Parathyroid adenoma (tissue), 2 donors: ENCODE data around the gene LTBP4.

Experiments used
- H2AFZ ChIP-seq: fragments of 300-600 bp; sonication (generic); one replicate; pipeline ENCODE4 v1.7.0; 2017; ENCODE audit warnings: antibody characterized with exemption, mild to moderate bottlenecking
- H3K27ac ChIP-seq: fragments of 300-600 bp; sonication (generic); one replicate; pipeline ENCODE4 v1.7.0; 2017
- H3K27me3 ChIP-seq: fragments of 300-600 bp; sonication (generic); one replicate; pipeline ENCODE4 v1.7.0; 2017; ENCODE audit warnings: low read length; ENCODE audit not compliant: control insufficient read depth, insufficient read depth
- H3K36me3 ChIP-seq: fragments of 300-600 bp; sonication (generic); one replicate; pipeline ENCODE4 v1.7.0; 2017; ENCODE audit warnings: low read length; ENCODE audit not compliant: control insufficient read depth, insufficient read depth
- H3K4me1 ChIP-seq: fragments of 300-600 bp; sonication (generic); one replicate; pipeline ENCODE4 v1.7.0; 2017; ENCODE audit warnings: control low read depth
- H3K4me2 ChIP-seq: fragments of 300-600 bp; sonication (generic); one replicate; pipeline ENCODE4 v1.7.0; 2017; ENCODE audit warnings: low read length
- H3K4me3 ChIP-seq: fragments of 300-600 bp; sonication (generic); one replicate; pipeline ENCODE4 v1.7.0; 2017; ENCODE audit warnings: low read depth, low read length
- H3K79me2 ChIP-seq: fragments of 300-600 bp; sonication (generic); one replicate; pipeline ENCODE4 v1.7.0; 2017; ENCODE audit warnings: control low read depth
- H3K9ac ChIP-seq: fragments of 300-600 bp; sonication (generic); one replicate; pipeline ENCODE4 v1.7.0; 2017; ENCODE audit warnings: mild to moderate bottlenecking
- H3K9me3 ChIP-seq: fragments of 300-600 bp; sonication (generic); one replicate; pipeline ENCODE4 v1.7.0; 2017; ENCODE audit warnings: low read length; ENCODE audit not compliant: control insufficient read depth
- TF ChIP-seq, protein P1 (sequence below): fragments of 300-600 bp; sonication (generic); IDR thresholded peaks from one replicate; pipeline ENCODE4 v1.7.0; 2017; ENCODE audit warnings: antibody characterized with exemption, mild to moderate bottlenecking
- donor health status: primary hyperparathyroidism.

Gene LTBP4

DNA sequence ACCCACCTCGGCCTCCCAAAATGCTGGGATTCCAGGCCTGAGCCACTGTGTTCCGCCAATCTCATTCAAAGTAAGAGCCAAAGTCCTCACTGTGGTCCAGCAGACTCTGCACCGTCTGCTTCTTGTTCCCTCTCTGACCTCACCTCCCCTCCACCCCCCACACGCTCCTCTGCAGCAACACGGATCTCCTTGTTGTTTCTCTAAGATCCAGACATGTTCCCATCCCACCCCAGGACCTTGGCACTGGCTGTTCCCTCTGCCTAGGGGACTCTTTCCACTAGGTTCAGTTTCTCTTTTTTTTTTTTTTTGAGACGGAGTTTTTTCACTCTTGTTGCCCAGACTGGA, 38.4 kb downstream of the LTBP4 start:
- Histone ChIP-seq H3K9ac (no peak overlapping the region), H2AFZ (no peak overlapping the region), H3K4me1 (no peaks in the 10 kb centered on the region), H3K9me3 (no peaks in the 10 kb centered on the region), H3K79me2 (no peaks in the 10 kb centered on the region), H3K27ac (no peak overlapping the region), H3K36me3 (no peaks in the 10 kb centered on the region), H3K4me3 (no peak overlapping the region), H3K27me3 (no peaks in the 10 kb centered on the region), H3K4me2 (no peak overlapping the region)
- TF ChIP-seq, protein P1, sequence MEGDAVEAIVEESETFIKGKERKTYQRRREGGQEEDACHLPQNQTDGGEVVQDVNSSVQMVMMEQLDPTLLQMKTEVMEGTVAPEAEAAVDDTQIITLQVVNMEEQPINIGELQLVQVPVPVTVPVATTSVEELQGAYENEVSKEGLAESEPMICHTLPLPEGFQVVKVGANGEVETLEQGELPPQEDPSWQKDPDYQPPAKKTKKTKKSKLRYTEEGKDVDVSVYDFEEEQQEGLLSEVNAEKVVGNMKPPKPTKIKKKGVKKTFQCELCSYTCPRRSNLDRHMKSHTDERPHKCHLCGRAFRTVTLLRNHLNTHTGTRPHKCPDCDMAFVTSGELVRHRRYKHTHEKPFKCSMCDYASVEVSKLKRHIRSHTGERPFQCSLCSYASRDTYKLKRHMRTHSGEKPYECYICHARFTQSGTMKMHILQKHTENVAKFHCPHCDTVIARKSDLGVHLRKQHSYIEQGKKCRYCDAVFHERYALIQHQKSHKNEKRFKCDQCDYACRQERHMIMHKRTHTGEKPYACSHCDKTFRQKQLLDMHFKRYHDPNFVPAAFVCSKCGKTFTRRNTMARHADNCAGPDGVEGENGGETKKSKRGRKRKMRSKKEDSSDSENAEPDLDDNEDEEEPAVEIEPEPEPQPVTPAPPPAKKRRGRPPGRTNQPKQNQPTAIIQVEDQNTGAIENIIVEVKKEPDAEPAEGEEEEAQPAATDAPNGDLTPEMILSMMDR, result no peak

DNA sequence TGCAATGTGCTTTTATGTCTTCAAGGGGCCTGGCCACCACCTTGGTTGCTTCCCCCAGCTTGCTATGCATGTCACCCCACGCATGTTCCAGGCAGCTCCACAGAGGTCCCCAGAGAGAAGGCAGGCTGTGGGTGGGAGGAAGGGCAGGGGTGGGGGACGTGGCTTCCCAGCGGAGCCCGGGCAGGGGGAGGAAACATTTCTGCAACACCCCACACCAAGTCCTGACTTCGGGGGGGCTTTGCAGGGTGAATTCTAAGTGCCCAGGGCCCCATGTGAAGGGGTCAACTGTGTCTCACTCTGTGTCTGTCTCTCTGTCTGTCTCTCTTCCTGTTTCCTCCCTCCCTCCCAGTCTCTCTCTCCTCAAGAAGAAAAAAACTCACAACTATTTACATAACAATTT, 39.6 kb downstream of the LTBP4 start:
- H2AFZ ChIP-seq, result no peak overlapping the region
- H3K27me3 ChIP-seq, result no peaks in the 10 kb centered on the region
- no peaks in the 10 kb centered on the region for H3K36me3 ChIP-seq
- H3K4me3 ChIP-seq, result no peak overlapping the region
- TF ChIP-seq, protein P1, result no peak
- H3K4me2 ChIP-seq, result no peak overlapping the region
- no peak overlapping the region for H3K27ac ChIP-seq
- H3K9me3 ChIP-seq, result no peaks in the 10 kb centered on the region
- no peak overlapping the region for H3K9ac ChIP-seq
- no peaks in the 10 kb centered on the region for H3K4me1 ChIP-seq
- no peaks in the 10 kb centered on the region for H3K79me2 ChIP-seq

DNA sequence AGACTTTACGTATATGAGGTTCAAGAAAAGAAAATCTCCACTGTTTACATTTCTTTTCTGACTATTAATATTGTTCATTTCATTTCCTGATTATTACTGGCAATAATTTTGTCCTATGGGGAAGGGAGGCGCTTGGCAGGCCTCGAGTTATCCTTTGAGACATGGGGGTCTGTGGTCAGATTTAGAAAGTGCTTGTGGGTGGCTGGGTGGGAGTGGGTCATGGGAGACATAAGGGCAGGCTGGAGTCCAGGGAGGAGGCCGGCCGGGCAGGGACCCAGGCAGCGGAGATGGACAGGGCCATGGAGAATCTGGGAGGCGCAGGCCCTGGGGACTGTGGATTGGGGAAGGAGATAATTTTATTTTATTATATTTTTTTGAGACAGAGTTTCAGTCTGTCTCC, 40.1 kb downstream of the LTBP4 start:
- Histone ChIP-seq H3K4me2 (no peak overlapping the region), H3K9ac (no peak overlapping the region), H3K27me3 (no peaks in the 10 kb centered on the region), H3K4me3 (no peak overlapping the region), H2AFZ (no peak overlapping the region), H3K79me2 (no peaks in the 10 kb centered on the region), H3K27ac (no peak overlapping the region), H3K9me3 (no peaks in the 10 kb centered on the region), H3K4me1 (no peaks in the 10 kb centered on the region), H3K36me3 (no peaks in the 10 kb centered on the region)
- TF ChIP-seq, protein P1, result no peak

DNA sequence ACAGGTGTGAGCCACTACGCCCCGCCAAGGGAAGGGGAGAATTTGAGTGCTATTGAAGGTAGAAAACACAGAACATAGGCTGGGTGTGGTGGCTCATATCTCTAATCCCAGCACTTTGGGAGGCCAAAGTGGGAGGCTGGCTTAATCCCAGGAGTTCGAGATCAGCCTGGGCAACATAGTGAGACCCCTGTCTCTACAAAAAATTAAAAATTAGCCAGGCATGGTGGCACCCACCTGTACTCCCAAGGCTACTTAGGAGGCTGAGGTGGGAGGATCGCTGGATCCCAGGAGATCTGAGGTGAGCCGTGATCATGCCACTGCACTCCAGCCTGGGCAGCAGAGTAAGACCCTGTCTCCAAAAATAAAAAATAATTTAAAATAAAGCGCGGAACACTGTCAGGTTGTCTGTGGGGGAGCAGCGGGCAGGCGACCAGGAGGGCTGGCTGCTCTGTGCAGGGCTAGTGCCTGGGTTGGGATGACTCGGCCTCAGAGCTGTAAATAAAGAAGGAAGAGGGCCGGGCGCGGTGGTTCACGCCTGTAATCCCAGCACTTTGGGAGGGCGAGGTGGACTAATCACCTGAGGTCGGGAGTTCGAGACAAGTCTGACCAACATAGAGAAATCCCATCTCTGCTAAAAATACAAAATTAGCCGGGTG, 41.0 kb downstream of the LTBP4 start:
- no peaks in the 10 kb centered on the region for H3K9me3 ChIP-seq
- no peak overlapping the region for H3K27ac ChIP-seq
- TF ChIP-seq, protein P1, result no peak
- H3K36me3 ChIP-seq, result no peaks in the 10 kb centered on the region
- no peaks in the 10 kb centered on the region for H3K79me2 ChIP-seq
- no peak overlapping the region for H2AFZ ChIP-seq
- no peaks in the 10 kb centered on the region for H3K27me3 ChIP-seq
- H3K4me1 ChIP-seq, result no peaks in the 10 kb centered on the region
- H3K4me3 ChIP-seq, result no peak overlapping the region
- H3K4me2 ChIP-seq, result no peak overlapping the region
- H3K9ac ChIP-seq, result no peak overlapping the region

DNA sequence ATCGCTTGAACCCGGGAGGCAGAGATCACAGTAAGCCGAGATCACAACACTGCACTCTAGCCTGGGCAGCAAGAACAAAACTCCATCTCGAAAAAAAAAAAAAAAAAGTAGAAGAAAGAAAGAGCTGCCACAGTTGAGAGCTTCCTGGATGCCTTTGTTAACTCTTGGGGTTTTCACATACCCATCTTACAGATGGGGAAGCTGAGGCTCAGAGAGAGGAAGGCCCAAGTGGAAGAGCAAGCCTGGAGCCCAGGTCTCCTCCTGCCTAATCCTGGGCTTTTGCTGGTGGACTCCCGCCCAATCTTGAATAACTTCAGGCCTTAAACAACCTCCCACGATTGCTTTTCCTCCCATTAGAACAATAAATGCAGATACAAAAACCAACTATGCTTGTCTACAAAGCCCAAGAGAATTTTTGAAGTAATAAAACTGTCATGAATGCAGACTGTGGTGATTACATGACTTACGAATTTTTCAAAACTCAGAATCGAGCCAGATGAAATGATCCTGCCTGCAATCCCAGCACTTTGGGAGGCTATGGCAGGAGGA, 41.7 kb downstream of the LTBP4 start:
- H3K4me1 ChIP-seq, result no peaks in the 10 kb centered on the region
- H3K4me3 ChIP-seq, result no peak overlapping the region
- H3K9me3 ChIP-seq, result no peaks in the 10 kb centered on the region
- no peak overlapping the region for H3K4me2 ChIP-seq
- H3K27ac ChIP-seq, result no peak overlapping the region
- no peaks in the 10 kb centered on the region for H3K79me2 ChIP-seq
- H2AFZ ChIP-seq, result no peak overlapping the region
- no peaks in the 10 kb centered on the region for H3K27me3 ChIP-seq
- no peaks in the 10 kb centered on the region for H3K36me3 ChIP-seq
- TF ChIP-seq, protein P1, result no peak
- no peak overlapping the region for H3K9ac ChIP-seq
